CD14-positive monocyte (primary cell): ENCODE results near the gene SCN10A. TPM values are rescaled to one million over a fixed set of nuclear protein-coding genes. Genes with fewer than 3 reads are reported as not detected.

Experiments used
- DNase-seq, 3 donors: peaks; one replicate each; pipeline ENCODE4 v3.0.0-alpha.2; 2011 to 2022
- H2AFZ ChIP-seq: 2 replicates; pipeline ENCODE4 v1.6.0; 2012; ENCODE audit warnings: mild to moderate bottlenecking, low read depth, low read length, inconsistent platforms; ENCODE audit not compliant: insufficient read depth, poor library complexity, severe bottlenecking
- H3K27ac ChIP-seq, 2 donors: 1 replicate in 1 of 2; 2 replicates in 1 of 2; pipeline ENCODE4 v1.5.1; 2012 to 2013; ENCODE audit warnings: low read length in 2 of 2, control low read depth in 1 of 2, inconsistent platforms in 1 of 2, low read depth in 1 of 2, mild to moderate bottlenecking in 1 of 2
- H3K27me3 ChIP-seq, 2 donors: one replicate each; pipeline versions ENCODE4 v1.6.0 to v1.6.1; 2011 to 2013; ENCODE audit warnings: low read length in 2 of 2; ENCODE audit not compliant: control insufficient read depth in 2 of 2, insufficient read depth in 2 of 2
- H3K36me3 ChIP-seq, 2 donors: replicated peaks in 1 of 2; 1 replicate in 1 of 2; 2 replicates in 1 of 2; pipeline versions ENCODE4 v1.5.1 to v1.6.1; 2012 to 2013; ENCODE audit warnings: low read length in 2 of 2, control low read depth in 1 of 2, inconsistent platforms in 1 of 2, mild to moderate bottlenecking in 1 of 2; ENCODE audit not compliant: insufficient read depth in 2 of 2, control insufficient read depth in 1 of 2
- H3K4me1 ChIP-seq, 2 donors: 1 replicate in 1 of 2; 2 replicates in 1 of 2; pipeline versions ENCODE4 v1.5.1 to v1.6.1; 2012 to 2013; ENCODE audit warnings: low read length in 2 of 2, control low read depth in 1 of 2, inconsistent platforms in 1 of 2, mild to moderate bottlenecking in 1 of 2, moderate library complexity in 1 of 2; ENCODE audit not compliant: insufficient read depth in 2 of 2, control insufficient read depth in 1 of 2
- H3K4me2 ChIP-seq: replicated peaks from 2 replicates; pipeline ENCODE3; 2012; ENCODE audit warnings: low read length, moderate library complexity, mild to moderate bottlenecking; ENCODE audit not compliant: poor library complexity, severe bottlenecking; ENCODE audit errors: extremely low read depth
- H3K4me3 ChIP-seq, 3 experiments: fragments of 200-600 bp in 1 of 3; sonication (generic) in 1 of 3; replicated peaks in 1 of 3; 1 replicate in 2 of 3; 2 replicates in 1 of 3; pipeline ENCODE4 v1.5.1; 2011 to 2013; ENCODE audit warnings: low read length in 3 of 3, mild to moderate bottlenecking in 3 of 3, control low read depth in 2 of 3, low read depth in 2 of 3, inconsistent platforms in 1 of 3, moderate library complexity in 1 of 3
- H3K79me2 ChIP-seq: 2 replicates; pipeline ENCODE4 v1.6.0; 2012; ENCODE audit warnings: mild to moderate bottlenecking, control low read depth, inconsistent platforms, low read length, moderate library complexity; ENCODE audit not compliant: insufficient read depth
- H3K9ac ChIP-seq: 2 replicates; pipeline ENCODE4 v1.6.0; 2017; ENCODE audit warnings: low read length, mild to moderate bottlenecking; ENCODE audit not compliant: insufficient read depth, poor library complexity, severe bottlenecking
- H3K9me3 ChIP-seq, 2 donors: replicated peaks in 1 of 2; 1 replicate in 1 of 2; 2 replicates in 1 of 2; pipeline versions ENCODE4 v1.5.1 to v1.6.1; 2012 to 2013; ENCODE audit warnings: low read length in 2 of 2, control low read depth in 1 of 2; ENCODE audit not compliant: control insufficient read depth in 1 of 2, insufficient read depth in 1 of 2
- H4K20me1 ChIP-seq: 2 replicates; pipeline ENCODE4 v1.6.0; 2012; ENCODE audit warnings: mild to moderate bottlenecking, low read length, control low read depth, moderate library complexity; ENCODE audit not compliant: insufficient read depth
- H3K27ac Mint-ChIP-seq, 7 donors: one replicate each; pipeline ENCODE4 v1.8.0; 2020; ENCODE audit warnings: mild to moderate bottlenecking in 7 of 7, mixed read lengths in 7 of 7, moderate library complexity in 6 of 7, inconsistent platforms in 2 of 7
- H3K27me3 Mint-ChIP-seq, 3 donors: one replicate each; pipeline ENCODE4 v1.8.0; 2021 to 2022; ENCODE audit warnings: low read depth in 3 of 3, mild to moderate bottlenecking in 3 of 3, mixed read lengths in 3 of 3, moderate library complexity in 3 of 3, inconsistent platforms in 1 of 3
- H3K36me3 Mint-ChIP-seq, 2 donors: one replicate each; pipeline ENCODE4 v1.8.0; 2020; ENCODE audit warnings: mixed read lengths in 2 of 2, inconsistent platforms in 1 of 2, mild to moderate bottlenecking in 1 of 2
- H3K4me1 Mint-ChIP-seq: one replicate; pipeline ENCODE4 v1.8.0; 2020; ENCODE audit warnings: mild to moderate bottlenecking, mixed read lengths
- H3K4me3 Mint-ChIP-seq, 2 donors: one replicate each; pipeline ENCODE4 v1.8.0; 2020; ENCODE audit warnings: mild to moderate bottlenecking in 2 of 2, mixed read lengths in 2 of 2, moderate library complexity in 1 of 2
- H3K9me3 Mint-ChIP-seq, 7 donors: one replicate each; pipeline ENCODE4 v1.8.0; 2020 to 2022; ENCODE audit warnings: mixed read lengths in 7 of 7, mild to moderate bottlenecking in 6 of 7, moderate library complexity in 6 of 7, inconsistent platforms in 2 of 7
- WGBS: methylation state at CpG from one replicate; pipeline ENCODE4 v1.1.5; 2013; ENCODE audit warnings: missing lambda C conversion rate; ENCODE audit not compliant: insufficient coverage; 5-methylcytosine and 5-hydroxymethylcytosine counted together
- intact Hi-C, 2 donors: fragments of 100-400 bp; cut with micrococcal nuclease; formaldehyde crosslinking; loops; one replicate each; pipeline versions ENCODE4 v1.15.0 to v1.15.1; 2023
- polyA plus RNA-seq, 3 donors: library from polyadenylated mRNA; depleted of rRNA in 1 of 3; unstranded in 2 of 3; stranded (reverse) in 1 of 3; fragments of 300-500 nt in 2 of 3; fragments of >200 nt in 1 of 3; fragmentation: Illumina TruSeq in 2 of 3; gene quantifications; 1 replicate in 2 of 3; 2 replicates in 1 of 3; pipeline ENCODE4 v1.2.3, GENCODE V29; 2012 to 2021
- TF ChIP-seq, protein P1 (sequence below): fragments of 200-600 bp; IDR thresholded peaks from one replicate; pipeline ENCODE4 v1.8.0; 2022; ENCODE audit warnings: antibody characterized with exemption, mild to moderate bottlenecking

Gene SCN10A
- polyA plus RNA-seq, 3 donors: not detected

GRCh38 chr3:38690185-38690584, 125.8 kb downstream of the SCN10A start:
- Histone ChIP-seq H3K9ac (no peak overlapping the region), H3K27me3 (no peaks in the 10 kb centered on the region), H3K4me3 (no peak overlapping the region), H2AFZ (no peak overlapping the region), H3K4me1 (no peaks in the 10 kb centered on the region), H3K27ac (no peak overlapping the region), H3K4me2 (no peak overlapping the region), H3K36me3 (no peaks in the 10 kb centered on the region), H3K79me2 (no peaks in the 10 kb centered on the region), H3K9me3 (no peaks in the 10 kb centered on the region), H4K20me1 (no peaks in the 10 kb centered on the region)
- Mint-ChIP-seq H3K36me3 (no peaks in the 10 kb centered on the region), H3K27ac (no peak overlapping the region), H3K27me3 (peaks cover 0 to 3% (median 3%) of the 10 kb centered on the region in 3 donors), H3K9me3 (peaks cover 0 to 3% (median 0%) of the 10 kb centered on the region in 7 donors), H3K4me1 (peaks cover 9% of the 10 kb centered on the region), H3K4me3 (no peak overlapping the region)
- intact Hi-C loops: no loop called here
- TF ChIP-seq, protein P1, sequence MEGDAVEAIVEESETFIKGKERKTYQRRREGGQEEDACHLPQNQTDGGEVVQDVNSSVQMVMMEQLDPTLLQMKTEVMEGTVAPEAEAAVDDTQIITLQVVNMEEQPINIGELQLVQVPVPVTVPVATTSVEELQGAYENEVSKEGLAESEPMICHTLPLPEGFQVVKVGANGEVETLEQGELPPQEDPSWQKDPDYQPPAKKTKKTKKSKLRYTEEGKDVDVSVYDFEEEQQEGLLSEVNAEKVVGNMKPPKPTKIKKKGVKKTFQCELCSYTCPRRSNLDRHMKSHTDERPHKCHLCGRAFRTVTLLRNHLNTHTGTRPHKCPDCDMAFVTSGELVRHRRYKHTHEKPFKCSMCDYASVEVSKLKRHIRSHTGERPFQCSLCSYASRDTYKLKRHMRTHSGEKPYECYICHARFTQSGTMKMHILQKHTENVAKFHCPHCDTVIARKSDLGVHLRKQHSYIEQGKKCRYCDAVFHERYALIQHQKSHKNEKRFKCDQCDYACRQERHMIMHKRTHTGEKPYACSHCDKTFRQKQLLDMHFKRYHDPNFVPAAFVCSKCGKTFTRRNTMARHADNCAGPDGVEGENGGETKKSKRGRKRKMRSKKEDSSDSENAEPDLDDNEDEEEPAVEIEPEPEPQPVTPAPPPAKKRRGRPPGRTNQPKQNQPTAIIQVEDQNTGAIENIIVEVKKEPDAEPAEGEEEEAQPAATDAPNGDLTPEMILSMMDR: no peak
- DNase-seq: no peak
- 92% methylated on average over 2 of the region's 2 CpGs for WGBS

DNA sequence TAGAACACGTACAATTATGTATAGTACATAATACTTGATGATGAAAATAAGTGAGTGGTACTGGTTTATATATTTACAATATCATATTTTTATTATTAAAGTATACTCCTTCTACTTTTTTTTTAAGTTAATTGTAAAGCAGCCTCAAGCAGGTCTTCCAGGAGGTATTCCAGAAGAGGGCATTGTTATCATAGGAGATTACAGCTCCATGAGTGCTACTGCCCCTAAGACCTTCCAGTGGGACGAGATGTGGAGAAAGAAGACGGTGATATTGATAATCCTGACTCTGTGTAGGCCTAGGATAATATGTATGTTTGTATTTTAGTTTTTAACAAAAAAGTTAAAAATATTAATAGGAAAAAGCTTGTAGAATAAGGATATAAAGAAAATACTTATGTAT, 126.2 kb downstream of the SCN10A start:
- Histone ChIP-seq H3K79me2 (no peaks in the 10 kb centered on the region), H3K4me3 (no peak overlapping the region), H3K4me1 (no peaks in the 10 kb centered on the region), H4K20me1 (no peaks in the 10 kb centered on the region), H3K27me3 (no peaks in the 10 kb centered on the region), H3K27ac (no peak overlapping the region), H2AFZ (no peak overlapping the region), H3K4me2 (no peak overlapping the region), H3K36me3 (no peaks in the 10 kb centered on the region), H3K9me3 (no peaks in the 10 kb centered on the region), H3K9ac (no peak overlapping the region)
- TF ChIP-seq, protein P1: no peak
- DNase-seq: no peak
- WGBS: no CpG with 5 or more reads among the region's 3 CpGs
- peaks cover 0 to 3% (median 3%) of the 10 kb centered on the region in 3 donors for H3K27me3 Mint-ChIP-seq
- H3K4me3 Mint-ChIP-seq: no peak overlapping the region
- H3K36me3 Mint-ChIP-seq: no peaks in the 10 kb centered on the region
- peaks cover 10% of the 10 kb centered on the region for H3K4me1 Mint-ChIP-seq
- no peak overlapping the region for H3K27ac Mint-ChIP-seq
- intact Hi-C loops: no loop called here
- H3K9me3 Mint-ChIP-seq: peaks cover 0 to 3% (median 0%) of the 10 kb centered on the region in 7 donors
